ENCODE measurements around the gene TRMT112.

TRMT112 gene

DNA sequence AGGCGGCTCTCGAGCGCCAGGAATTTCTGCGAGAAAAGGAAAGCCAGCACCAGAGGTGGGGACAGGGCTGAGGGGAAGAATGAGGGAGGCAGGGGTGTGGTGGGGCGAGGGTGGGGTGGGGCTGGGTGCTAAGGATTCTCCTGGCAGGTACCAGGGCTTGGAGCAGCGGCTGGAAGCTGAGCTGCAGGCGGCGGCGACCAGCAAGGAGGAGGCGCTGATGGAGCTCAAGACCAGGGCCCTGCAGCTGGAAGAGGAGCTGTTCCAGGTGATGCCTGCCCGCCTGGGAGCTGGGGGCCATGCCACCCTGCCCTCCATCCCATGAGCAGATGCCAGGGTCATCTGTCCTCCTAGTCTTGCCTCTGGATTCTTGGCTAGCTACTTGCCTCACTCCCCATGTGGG lies 32.0 kb upstream of the TRMT112 start:
- DNase-seq = no peak

DNA sequence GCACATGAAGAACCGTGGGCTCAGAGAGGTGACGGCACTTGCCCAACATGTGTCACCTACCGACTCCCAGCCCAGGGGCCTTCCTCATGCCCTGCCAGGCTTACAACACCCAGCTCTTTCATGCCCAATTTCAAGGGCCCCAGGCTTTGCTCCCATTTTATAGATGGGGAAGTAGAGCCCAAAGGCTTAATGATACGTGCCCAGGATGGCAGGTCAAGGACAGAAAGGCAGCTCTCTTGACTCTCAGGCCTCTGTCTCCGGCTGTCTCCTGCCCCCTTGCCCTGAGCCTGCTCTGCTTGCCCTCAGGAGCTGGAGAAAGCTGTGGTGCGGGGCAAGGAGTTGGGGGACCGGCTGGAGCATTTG lies 31.6 kb upstream of the TRMT112 start:
- DNase-seq = no peak

DNA sequence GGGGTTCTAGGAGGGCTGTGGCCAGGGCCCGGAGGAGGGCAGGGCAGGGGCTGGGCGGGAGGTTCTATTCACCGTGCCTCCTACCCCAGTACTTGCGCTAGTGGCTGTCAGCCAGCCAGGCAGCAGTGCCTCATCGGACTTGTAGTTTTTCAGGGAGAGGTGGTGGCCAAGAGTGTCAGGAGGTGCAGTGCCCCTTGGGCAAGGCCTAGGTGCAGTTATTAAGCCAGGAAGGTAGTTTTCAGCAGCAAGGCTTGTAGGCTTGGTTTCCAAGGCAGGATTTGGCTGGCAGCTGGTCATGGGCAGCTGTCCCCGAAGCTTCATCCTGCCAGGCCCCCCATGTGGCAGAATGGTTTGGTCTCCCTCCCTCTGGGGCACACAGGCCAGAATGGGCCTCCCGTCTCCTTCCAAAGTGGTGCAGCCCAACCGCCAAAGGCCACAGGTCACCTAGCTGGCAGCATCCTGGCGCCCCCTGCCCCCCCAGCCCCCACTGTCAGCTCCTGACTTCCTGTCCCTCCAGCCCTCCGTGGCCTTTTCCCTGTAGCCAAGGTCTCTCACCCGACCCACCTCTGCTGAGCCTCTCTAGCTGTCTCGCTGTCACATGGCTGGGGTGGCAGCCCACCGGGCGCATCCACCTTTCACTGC lies 31.1 kb upstream of the TRMT112 start:
- DNase-seq = no peak

DNA sequence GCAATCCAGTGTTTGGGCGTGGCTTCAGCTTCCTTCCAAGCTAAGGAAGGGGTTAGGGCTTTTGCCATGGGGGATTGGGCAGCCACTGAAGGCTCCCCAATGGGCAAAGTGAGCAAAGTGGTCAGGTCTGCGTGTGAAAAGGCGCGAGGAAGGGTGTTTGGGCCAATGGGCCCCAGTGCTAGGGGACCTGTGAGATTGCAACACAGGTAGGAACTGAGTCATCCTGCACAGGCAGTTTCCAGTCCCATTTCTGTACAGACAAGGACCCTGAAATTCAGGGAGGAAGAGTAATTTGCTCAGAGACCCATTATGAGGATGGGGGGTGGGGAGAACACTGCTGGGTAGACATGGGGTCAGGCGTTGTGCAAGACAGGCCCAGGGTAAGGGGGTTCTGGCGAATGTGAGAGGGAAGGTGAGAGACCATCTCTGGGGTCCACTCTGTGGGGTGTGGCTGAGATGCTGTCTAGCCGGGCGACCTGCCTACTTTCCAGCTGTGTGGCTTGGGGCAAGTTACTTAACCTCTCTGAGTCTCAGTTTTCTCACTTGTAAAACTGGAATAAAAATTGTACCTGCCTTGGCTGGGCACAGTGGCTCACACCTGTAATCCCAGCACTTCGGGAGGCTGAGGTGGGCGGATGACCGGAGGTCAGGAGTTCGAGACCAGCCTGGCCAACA lies 30.0 kb upstream of the TRMT112 start:
- DNase-seq = no peak

DNA sequence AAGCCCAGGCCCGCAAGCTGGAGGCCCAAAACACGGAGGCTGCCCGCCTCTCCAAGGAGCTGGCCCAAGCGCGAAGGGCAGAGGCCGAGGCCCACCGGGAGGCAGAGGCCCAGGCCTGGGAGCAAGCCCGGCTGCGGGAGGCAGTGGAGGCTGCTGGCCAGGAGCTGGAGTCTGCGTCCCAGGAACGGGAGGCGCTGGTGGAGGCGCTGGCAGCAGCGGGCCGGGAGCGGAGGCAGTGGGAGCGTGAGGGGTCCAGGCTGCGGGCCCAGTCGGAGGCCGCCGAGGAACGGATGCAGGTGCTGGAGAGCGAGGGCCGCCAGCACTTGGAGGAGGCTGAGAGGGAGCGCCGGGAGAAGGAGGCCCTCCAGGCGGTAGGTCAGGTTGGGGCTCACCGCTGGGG lies 27.4 kb upstream of the TRMT112 start:
- no peak for DNase-seq

DNA sequence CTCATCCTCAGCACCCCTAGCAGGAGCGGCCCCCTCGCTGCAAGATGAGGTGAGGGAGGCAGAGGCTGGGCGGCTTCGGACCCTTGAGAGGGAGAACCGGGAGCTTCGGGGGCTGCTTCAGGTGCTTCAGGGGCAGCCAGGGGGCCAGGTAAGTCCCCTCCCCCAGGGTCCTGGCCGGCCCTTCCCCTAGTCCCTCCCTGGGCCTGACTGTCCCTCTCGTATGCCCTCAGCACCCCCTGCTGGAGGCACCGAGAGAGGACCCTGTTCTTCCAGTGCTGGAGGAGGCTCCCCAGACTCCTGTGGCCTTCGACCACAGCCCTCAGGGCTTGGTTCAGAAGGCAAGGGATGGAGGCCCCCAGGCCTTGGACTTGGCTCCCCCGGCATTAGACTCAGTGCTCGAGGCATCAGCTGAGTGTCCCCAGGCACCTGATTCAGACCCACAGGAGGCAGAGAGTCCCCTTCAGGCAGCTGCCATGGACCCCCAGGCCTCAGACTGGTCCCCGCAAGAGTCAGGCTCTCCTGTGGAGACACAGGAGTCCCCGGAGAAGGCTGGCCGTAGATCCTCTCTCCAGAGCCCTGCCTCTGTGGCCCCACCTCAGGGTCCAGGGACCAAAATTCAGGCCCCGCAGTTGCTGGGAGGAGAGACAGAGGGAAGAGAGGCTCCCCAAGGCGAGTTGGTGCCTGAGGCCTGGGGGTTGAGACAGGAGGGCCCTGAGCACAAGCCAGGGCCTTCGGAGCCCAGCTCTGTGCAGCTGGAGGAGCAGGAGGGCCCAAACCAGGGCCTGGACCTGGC lies 26.6 kb upstream of the TRMT112 start:
- DNase-seq = no peak

DNA sequence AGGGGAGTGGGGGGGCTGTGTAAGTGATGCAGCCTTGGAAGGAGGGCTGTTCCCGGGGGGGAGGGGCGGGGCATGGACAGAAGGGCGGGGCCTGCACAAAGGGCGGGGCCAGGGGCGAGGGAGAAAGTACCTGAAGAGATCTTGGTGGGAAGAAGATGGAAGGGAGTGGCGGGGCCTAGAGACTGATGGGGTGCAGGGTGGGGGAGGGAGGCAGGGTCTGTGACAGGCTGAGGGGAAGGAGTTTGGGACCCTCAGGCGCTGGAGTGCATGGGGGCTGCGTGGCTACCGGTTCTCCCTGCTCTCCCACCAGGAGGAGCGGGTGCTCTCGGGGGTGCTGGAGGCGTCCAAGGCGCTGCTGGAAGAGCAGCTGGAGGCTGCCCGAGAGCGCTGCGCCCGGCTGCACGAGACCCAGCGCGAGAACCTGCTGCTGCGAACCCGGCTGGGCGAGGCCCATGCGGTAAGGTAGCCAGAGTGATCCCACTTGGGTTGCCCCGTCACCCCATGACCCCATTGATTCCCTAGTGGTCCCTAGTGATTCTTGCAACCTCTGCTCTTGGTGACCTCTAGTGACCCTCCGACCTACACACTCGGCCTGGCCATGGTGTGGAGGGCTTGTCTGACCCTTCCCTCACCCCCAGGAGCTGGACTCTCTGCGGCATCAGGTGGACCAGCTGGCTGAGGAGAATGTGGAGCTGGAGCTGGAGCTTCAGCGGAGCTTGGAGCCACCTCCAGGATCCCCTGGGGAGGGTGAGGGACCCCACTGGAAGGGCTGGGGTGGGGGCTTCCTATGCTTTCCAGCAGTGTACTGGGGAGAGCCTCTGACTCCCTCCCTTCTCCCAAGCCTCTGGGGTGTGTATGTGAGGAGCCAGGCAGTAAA lies 25.7 kb upstream of the TRMT112 start:
- no peak for DNase-seq

DNA sequence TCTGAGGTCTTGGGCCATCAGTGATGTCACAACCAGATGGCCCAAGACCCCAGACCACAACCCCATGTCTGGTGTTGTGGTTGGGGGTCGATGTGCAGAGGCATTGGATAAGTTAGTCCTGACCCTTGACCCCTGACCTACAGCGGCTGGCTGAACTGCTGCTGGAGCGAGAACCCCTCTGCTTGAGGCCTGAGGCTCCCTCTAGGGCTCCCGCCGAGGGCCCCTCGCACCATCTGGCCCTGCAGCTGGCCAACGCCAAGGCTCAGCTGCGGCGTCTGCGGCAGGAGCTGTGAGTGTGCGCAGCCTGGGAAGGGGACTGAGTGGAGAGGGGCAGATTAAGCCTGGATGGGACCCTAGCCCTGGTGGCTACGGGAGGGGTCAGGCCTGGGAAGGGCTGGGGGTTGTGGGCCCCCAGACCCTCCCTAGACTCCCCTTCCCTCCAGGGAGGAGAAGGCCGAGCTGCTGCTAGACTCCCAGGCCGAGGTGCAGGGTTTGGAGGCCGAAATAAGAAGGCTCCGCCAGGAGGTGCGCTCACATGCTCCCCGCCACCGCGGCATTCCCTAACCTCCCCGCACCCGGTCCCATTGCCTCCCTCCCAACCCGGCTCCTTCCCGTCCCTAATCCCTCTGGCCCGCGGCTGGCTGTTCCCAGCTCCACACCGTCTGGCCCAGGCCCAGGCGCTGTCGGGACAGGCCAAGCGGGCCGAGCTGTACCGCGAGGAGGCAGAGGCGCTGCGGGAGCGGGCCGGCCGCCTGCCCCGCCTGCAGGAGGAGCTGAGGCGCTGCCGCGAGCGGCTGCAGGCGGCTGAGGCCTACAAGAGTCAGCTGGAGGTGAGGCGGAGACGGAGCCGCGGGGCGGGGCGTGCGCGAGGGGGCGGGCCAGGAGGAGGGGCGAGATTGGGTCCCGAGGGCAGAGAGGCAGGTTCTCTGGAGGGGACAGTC lies 24.8 kb upstream of the TRMT112 start:
- no peak for DNase-seq

DNA sequence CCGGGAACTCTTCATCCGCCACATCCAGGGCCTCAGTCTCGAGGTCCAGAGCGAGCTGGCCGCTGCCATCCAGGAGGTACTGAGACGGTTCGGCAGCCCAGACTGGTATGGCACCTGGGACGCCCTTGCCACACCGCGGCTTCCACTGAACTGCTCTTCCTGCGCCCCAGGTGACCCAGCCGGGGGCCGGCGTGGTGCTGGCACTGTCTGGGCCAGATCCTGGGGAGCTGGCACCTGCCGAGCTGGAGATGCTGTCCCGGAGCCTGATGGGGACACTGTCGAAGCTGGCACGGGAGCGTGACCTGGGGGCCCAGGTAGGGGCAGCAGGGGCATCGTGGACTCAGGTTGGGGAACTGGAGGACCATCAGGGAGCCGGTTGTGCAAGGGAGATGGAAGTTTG lies 24.1 kb upstream of the TRMT112 start:
- no peak for DNase-seq

DNA sequence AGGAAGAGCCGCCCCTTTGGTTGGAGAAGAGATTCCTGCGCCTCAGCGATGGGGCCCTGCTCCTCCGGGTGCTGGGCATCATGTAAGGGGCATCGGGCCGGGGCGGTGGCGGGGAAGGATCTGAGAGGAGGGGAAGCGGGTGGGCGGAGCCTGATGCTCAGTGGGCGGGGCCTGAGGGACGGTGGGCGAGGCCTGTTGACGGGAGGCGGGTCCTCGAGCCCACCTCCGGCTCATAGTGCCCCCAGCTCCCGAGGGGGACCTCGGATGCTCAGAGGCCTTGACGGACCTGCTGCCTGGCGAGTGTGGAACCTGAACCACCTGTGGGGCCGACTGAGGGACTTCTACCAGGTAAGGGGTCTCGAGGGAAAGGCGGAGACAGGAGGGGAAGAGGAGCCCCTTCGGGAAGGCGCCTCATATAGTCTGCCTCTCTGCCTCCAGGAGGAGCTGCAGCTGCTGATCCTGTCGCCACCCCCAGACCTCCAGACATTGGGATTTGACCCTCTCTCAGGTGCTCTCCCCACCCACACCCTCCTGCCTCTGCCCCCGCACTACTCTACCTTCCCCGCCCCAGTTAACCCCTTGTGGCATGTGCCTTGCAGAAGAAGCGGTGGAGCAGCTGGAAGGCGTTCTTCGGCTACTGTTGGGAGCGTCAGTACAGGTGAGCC lies 23.4 kb upstream of the TRMT112 start:
- DNase-seq = no peak

DNA sequence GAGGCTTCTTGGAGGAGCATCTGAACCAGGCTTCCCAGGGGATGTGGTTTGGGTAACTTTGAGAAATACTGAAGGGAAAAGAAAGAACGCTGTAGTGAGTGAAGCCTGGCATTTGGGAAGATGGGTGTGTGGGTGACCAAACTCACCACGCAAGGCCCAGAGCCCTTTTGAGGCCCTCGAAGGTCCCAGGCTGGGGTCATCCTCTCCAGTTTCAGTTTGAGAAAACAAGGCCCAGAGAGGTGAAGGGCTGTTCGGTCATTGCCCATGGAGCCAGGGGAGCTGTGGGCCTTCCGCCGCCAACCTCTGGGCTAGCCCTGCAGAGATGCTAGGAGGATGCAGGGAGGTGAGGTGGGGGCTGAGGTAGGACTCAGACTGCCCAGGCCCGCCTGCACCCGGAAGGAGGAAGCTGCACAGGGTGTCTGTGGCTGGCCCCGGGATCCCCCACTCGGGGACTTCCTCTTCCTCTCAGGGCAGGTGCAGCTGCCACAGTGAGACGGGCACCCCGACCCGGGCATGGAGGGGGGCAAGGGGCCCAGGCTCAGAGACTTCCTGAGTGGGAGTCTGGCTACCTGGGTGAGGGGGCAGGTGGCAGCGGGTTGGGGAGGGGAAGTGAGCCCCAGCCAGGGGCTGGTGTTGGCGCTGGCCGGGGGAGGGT lies 22.5 kb upstream of the TRMT112 start, which contains the start of gene CCDC88B:
Gene CCDC88B (plus strand): TSS at position 451 of the 655 bp plus-strand sequence. CDS start 63 bp downstream, at position 514.
- DNase-seq = no peak

DNA sequence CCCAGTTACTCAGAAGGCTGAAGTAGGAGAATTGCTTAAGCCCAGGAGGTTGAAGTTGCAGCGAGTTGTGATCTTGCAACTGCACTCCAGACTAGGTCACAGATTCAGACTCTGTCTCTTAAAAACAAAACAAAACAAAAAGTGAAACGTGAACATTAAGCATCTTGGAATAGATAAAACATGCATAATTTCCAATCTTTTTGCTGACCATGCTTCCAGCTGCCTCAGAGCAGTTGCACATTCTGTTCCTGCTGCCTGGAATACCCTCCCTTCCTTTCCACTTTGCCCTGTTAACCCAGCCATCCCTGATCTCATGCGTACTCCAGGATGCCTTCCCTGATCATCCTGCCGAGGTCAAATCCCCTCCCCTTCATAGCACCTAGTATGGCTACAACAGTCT lies 21.9 kb upstream of the TRMT112 start:
- DNase-seq = no peak

DNA sequence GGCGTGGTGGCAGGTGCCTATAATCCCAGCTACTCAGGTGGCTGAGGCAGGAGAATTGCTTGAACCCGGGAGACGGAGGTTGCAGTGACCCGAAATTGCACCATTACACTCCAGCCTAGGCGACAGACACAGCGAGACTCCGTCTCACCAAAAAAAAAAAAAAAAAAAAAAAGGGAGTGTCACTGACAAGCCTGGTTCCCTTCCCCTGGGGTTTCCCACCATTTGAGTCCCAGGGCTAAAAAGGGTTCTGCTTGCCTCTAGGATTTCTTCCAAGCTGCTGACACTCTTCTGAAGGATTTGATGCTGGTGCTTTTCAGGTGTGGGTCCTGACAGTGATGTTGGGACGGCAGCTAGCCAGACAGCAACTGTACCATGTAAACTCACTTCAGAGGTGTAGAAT lies 21.4 kb upstream of the TRMT112 start:
- DNase-seq = no peak

DNA sequence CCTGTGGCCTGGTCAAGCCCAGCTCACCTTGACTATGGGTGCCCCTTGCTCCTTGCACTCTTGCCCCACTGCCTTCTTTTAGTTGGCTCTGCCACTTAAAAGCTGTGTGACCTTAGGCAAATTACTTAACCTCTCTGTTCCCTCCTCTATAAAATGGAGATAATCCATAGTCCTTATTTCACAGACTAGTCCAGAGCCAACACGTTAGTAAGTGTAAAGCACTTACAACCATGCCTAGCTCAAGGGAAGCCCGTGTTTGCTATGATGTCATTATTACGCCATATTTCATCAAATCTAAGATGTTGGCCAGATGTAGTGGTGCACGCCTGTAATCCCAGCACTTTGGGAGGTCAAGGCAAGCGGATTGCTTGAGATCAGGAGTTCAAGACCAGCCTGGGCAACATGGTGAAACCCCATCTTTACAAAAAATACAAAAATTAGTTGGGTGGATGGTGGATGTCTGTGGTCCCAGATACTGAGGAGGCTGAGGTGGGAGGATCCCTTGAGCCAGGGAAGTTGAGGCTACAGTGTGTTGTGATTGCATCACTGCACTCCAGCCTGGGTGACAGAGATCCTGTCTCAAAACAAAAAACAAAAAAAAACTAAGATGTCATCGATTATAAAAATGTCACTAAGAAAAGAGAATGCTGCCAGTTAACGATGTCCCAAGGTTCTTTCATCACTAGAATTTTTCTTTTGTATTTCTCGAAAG lies 20.3 kb upstream of the TRMT112 start:
- DNase-seq = no peak

DNA sequence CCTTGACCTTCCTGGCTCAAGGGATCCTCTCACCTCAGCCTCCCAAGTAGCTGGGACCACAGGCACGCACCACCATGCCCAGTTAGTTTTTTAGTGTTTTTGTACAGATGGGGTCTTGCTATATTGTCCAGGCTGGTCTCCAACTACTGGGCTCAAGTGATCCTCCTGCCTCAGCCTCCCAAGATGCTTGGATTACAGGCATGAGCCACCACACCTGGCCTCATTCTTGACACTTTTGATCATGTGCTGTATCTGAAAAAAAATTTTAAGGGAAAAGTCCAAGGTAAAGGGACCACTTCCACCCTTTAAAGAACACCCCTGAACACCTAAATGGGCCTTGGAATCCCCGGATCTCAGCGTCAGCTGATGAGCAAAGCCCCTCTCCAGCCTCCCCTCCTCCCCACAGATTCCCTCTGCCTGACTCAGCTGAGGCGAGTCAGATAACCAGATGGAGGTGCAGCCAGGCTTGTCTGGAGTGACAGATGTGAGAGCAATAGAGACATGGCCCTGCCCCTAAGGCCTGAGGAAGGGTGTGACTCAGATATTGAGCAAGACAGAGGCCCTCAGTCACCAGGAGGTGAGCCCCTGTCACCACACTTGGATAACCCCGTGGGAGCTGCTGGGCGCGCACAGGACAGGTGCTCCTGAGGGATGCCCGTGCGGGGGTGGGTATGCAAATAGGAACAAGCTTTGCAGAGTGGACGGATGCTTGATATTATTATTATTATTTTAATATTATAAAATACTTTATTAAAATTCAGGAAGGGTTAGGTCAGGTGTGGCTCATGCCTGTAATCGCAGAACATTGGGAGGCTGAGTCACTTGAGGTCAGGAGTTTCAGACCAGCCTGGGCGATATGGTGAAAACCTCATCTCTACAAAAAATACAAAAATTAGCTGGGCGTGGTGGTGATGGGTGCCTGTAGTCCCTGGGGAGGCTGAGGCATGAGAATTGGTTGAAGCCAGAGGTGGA lies 17.7 kb upstream of the TRMT112 start:
- DNase-seq = peak; percentile 25

DNA sequence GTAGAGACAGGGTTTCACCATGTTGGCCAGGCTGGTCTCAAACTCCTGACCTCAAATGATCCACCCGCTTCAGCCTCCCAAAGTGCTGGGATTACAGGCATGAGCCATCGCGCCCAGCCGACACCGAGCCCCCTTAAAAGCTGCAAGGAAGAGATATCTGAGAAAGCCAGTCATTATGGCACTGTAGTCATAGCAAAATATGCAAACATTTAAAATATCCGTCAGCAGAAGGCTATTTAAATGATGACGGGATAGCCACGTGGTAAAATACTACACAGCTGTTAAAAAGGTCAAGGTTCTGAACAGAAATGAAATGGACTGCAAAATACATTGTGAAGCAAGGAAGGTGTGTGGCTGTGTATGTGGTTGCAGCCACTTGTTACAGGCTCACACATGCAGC lies 16.2 kb upstream of the TRMT112 start:
- DNase-seq = no peak

DNA sequence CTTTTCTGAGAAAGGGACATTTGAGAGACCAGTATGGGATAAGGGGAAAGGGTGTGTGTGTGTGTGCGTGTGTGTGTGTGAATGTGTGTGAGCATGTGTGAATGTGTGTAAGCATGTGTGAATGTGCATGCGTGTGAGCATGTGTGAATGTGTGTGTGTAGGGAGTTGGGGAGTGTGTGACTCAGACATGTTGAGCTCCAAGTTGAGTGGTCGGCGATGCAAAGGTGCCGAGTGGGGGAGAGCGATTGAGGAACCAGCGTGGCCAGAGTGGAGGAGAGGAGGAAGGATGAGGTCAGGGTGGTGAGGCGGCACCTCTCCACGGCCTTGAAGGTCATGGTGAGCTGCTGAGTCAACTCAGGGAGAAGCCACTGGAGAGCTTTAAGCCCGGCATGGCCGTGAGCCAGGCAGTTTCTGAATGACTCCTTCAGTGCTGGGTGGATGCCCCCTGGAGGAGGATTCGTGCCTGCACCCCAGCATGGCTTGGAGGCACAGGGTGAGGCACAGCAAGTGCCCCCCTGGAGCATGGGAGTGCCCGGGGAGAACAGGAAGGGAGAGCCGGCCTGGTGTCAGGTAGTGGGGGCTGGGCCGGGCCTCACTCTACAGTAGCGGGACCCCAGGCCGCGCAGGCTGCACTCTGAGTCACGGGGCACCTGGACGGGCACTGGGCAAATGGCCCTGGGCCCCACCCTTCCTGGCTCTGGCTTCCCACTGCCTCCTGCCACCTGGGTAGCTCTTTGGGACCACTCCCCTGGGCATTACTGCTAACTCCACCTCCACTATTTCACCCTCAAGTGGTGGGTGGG lies 14.4 kb upstream of the TRMT112 start:
- DNase-seq = peak; percentile 68

DNA sequence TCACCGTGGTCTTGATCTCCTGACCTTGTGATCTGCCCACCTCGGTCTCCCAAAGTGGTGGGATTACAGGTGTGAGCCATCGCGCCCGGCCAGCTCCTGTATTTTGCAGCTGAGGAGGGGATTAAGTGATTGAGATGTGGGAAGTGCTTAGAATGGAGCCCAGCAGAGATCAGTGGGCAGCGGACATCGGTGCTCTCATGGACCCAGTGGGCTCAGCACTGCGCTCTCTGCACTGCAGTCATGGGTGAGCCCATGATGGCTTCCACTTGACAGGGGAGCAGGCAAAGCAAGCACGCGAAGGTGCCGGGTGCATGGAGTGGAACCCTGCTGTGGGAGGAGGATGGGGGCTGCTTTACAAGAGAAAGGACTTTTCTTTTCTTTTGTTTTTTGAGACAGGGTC lies 13.5 kb upstream of the TRMT112 start:
- no peak for DNase-seq
